Measurements from ENCODE around the gene RRP1.

DNA sequence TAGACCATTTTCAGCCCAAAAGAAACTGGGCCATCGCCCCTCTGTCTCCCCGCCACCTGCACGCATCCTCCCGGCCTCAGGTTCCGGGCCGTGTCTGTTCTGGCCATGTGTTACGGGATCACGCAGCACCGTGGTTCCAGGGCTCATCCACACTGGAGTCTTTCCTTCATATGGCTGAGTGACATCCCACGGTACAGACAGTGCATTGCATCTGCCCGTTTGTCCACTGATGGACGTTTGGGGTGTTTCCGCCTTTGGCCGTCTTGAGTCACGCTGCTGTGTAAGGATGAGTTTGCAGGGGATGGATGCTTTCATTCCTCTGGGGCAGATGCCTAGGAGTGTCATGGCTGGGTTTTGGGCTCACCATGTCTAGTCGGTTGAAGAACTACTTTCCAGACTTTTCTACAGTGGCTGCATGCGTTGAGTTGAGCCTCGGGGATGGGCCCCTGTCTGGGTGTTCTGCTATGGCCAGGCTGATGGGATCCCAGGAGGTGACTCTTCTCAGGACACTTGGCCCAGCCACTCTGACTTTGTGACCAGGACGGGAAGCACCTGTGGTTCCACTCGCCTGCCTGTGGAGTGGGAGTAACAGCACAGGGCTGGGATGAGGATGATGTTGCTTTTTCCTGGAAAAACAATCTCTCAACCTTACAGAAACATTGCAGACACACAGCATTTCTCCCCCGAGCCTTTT is 16.8 kb downstream of the RRP1 start:
- TF ChIP-seq POLR2A (IDR thresholded peaks at IDR 0.05; ENCODE audit: low read depth, low read length) (peak; percentile 55; the same call in 1 of the 2 replicates), POLR2AphosphoS5 (IDR thresholded peaks at IDR 0.05; ENCODE audit: low read depth, low read length) (peak; percentile 40; the same call in 1 of the 2 replicates), SPI1 (IDR thresholded peaks at IDR 0.05; ENCODE audit: low read depth, low read length) (no peak), TAF1 (IDR thresholded peaks at IDR 0.05; ENCODE audit: low read depth, low read length) (no peak), PAX5 (IDR thresholded peaks at IDR 0.05; ENCODE audit: insufficient read depth, low read length, severe bottlenecking) (no peak)
